Mesenchymal stem cell (in vitro differentiated cells and primary cell): Measurements from ENCODE around the gene MAPK8.
A peak's percentile ranks its signal among the peaks of the same experiment; 100 is the strongest.

Experiments used
- DNase-seq: peaks from one replicate; pipeline ENCODE4 v3.0.0-alpha.2; 2013
- H2AFZ ChIP-seq: one replicate; pipeline ENCODE4 v1.6.1; 2013; ENCODE audit warnings: low read depth, mild to moderate bottlenecking, control low read depth, inconsistent platforms, low read length, moderate library complexity
- H2AK5ac ChIP-seq: 2 replicates; pipeline ENCODE4 v1.6.1; 2013; ENCODE audit warnings: low read length, moderate library complexity, mild to moderate bottlenecking, inconsistent platforms; ENCODE audit not compliant: severe bottlenecking
- H2BK120ac ChIP-seq: one replicate; pipeline ENCODE4 v1.6.1; 2013; ENCODE audit warnings: low read depth, mild to moderate bottlenecking, inconsistent platforms, low read length, moderate library complexity
- H2BK12ac ChIP-seq, 2 experiments: one replicate each; pipeline ENCODE4 v1.6.1; 2013; ENCODE audit warnings: inconsistent platforms in 2 of 2, low read length in 2 of 2, mild to moderate bottlenecking in 2 of 2, moderate library complexity in 2 of 2, control low read depth in 1 of 2
- H2BK15ac ChIP-seq: one replicate; pipeline ENCODE4 v1.6.1; 2013; ENCODE audit warnings: mild to moderate bottlenecking, low read depth, inconsistent platforms; ENCODE audit not compliant: poor library complexity, severe bottlenecking
- H2BK5ac ChIP-seq: 2 replicates; pipeline ENCODE4 v1.6.1; 2013; ENCODE audit warnings: low read depth, mild to moderate bottlenecking, low read length, control low read depth, inconsistent platforms; ENCODE audit not compliant: poor library complexity, severe bottlenecking
- H3K14ac ChIP-seq, 2 experiments: one replicate each; pipeline ENCODE4 v1.6.1; 2013; ENCODE audit warnings: inconsistent platforms in 2 of 2, low read length in 2 of 2, control low read depth in 1 of 2, mild to moderate bottlenecking in 1 of 2, moderate library complexity in 1 of 2
- H3K18ac ChIP-seq, 2 experiments: one replicate each; pipeline ENCODE4 v1.6.1; 2013; ENCODE audit warnings: inconsistent platforms in 2 of 2, low read length in 2 of 2, control low read depth in 1 of 2, low read depth in 1 of 2, mild to moderate bottlenecking in 1 of 2
- H3K23ac ChIP-seq, 2 experiments: one replicate each; pipeline ENCODE4 v1.6.1; 2013; ENCODE audit warnings: inconsistent platforms in 2 of 2, low read length in 2 of 2, mild to moderate bottlenecking in 2 of 2, moderate library complexity in 2 of 2, control low read depth in 1 of 2
- H3K27ac ChIP-seq: 2 replicates; pipeline ENCODE4 v1.5.1; 2013; ENCODE audit warnings: mild to moderate bottlenecking, moderate library complexity, low read length, control low read depth, inconsistent platforms; ENCODE audit not compliant: poor library complexity, severe bottlenecking
- H3K27me3 ChIP-seq, 2 experiments: 2 replicates each; pipeline versions ENCODE4 v1.6.1 to v1.7.0; 2013; ENCODE audit warnings: low read length in 2 of 2, mild to moderate bottlenecking in 2 of 2, moderate library complexity in 2 of 2, control low read depth in 1 of 2, inconsistent platforms in 1 of 2; ENCODE audit not compliant: control insufficient read depth in 1 of 2, insufficient read depth in 1 of 2
- H3K36me3 ChIP-seq, 2 experiments: 2 replicates each; pipeline versions ENCODE4 v1.6.1 to v1.7.0; 2013; ENCODE audit warnings: low read length in 2 of 2, control low read depth in 1 of 2, inconsistent platforms in 1 of 2, low read depth in 1 of 2, mild to moderate bottlenecking in 1 of 2; ENCODE audit not compliant: insufficient read depth in 2 of 2, control insufficient read depth in 1 of 2
- H3K4ac ChIP-seq, 2 experiments: one replicate each; pipeline ENCODE4 v1.6.1; 2013; ENCODE audit warnings: inconsistent platforms in 2 of 2, low read length in 2 of 2, mild to moderate bottlenecking in 2 of 2, moderate library complexity in 2 of 2, control low read depth in 1 of 2, low read depth in 1 of 2
- H3K4me1 ChIP-seq: 2 replicates; pipeline ENCODE4 v1.6.1; 2013; ENCODE audit warnings: low read depth, low read length, control low read depth; ENCODE audit not compliant: control insufficient read depth, insufficient read depth
- H3K4me2 ChIP-seq: 2 replicates; pipeline ENCODE4 v1.6.1; 2013; ENCODE audit warnings: low read length, mild to moderate bottlenecking, inconsistent platforms; ENCODE audit not compliant: poor library complexity, severe bottlenecking
- H3K4me3 ChIP-seq, 2 experiments: 2 replicates each; pipeline versions ENCODE4 v1.5.1 to v1.7.0; 2013; ENCODE audit warnings: low read length in 2 of 2, mild to moderate bottlenecking in 2 of 2, control low read depth in 1 of 2, low read depth in 1 of 2; ENCODE audit not compliant: insufficient read depth in 1 of 2
- H3K79me1 ChIP-seq: replicated peaks from 2 replicates; pipeline ENCODE4 v1.6.1; 2013; ENCODE audit warnings: mild to moderate bottlenecking, control low read depth, low read length, inconsistent platforms; ENCODE audit not compliant: poor library complexity, severe bottlenecking
- H3K9ac ChIP-seq: 2 replicates; pipeline ENCODE4 v1.7.0; 2013; ENCODE audit warnings: mild to moderate bottlenecking, low read length, moderate library complexity
- H3K9me3 ChIP-seq: 2 replicates; pipeline ENCODE4 v1.7.0; 2013; ENCODE audit warnings: mild to moderate bottlenecking, low read length; ENCODE audit not compliant: control insufficient read depth
- H4K8ac ChIP-seq: one replicate; pipeline ENCODE4 v1.6.1; 2013; ENCODE audit warnings: inconsistent platforms, mild to moderate bottlenecking, low read length, moderate library complexity
- H4K91ac ChIP-seq: one replicate; pipeline ENCODE4 v1.6.1; 2013; ENCODE audit warnings: mild to moderate bottlenecking, low read length, inconsistent platforms
- WGBS: methylation state at CpG from one replicate; pipeline ENCODE4 v1.1.7; 2013; ENCODE audit warnings: mixed read lengths; 5-methylcytosine and 5-hydroxymethylcytosine counted together

Gene MAPK8

GRCh38 chr10:48411510-48411909, 105.0 kb downstream of the MAPK8 start:
- Histone ChIP-seq H3K23ac (no peak overlapping the region), H2AFZ (no peak overlapping the region), H4K91ac (no peak overlapping the region), H2AK5ac (no peak overlapping the region), H2BK5ac (no peak overlapping the region), H3K18ac (no peak overlapping the region), H3K4me2 (no peak overlapping the region), H3K4me3 (no peak overlapping the region), H3K9ac (no peak overlapping the region), H3K4me1 (no peaks in the 10 kb centered on the region), H4K8ac (no peak overlapping the region), H3K4ac (no peak overlapping the region), H3K27me3 (no peaks in the 10 kb centered on the region), H2BK15ac (no peak overlapping the region), H2BK12ac (no peak overlapping the region), H3K9me3 (peaks cover 27% of the 10 kb centered on the region), H3K14ac (no peak overlapping the region), H2BK120ac (no peak overlapping the region), H3K79me1 (peaks cover 11% of the 10 kb centered on the region), H3K36me3 (peaks cover 2 to 43% of the 10 kb centered on the region in 2 experiments), H3K27ac (no peak overlapping the region)
- whole genome bisulfite sequencing, result 93% methylated on average over 1 of the region's 2 CpGs
- DNase-seq, result no peak

- Histone ChIP-seq H2BK120ac (no peak overlapping the region), H3K23ac (no peak overlapping the region), H3K9ac (no peak overlapping the region), H3K36me3 (peaks cover 2 to 43% of the 10 kb centered on the region in 2 experiments), H3K18ac (no peak overlapping the region), H4K8ac (no peak overlapping the region), H3K4me1 (no peaks in the 10 kb centered on the region), H3K27me3 (no peaks in the 10 kb centered on the region), H3K4me2 (no peak overlapping the region), H2BK12ac (no peak overlapping the region), H3K9me3 (peaks cover 27% of the 10 kb centered on the region), H2BK15ac (no peak overlapping the region), H3K4ac (no peak overlapping the region), H2BK5ac (no peak overlapping the region), H4K91ac (no peak overlapping the region), H2AK5ac (no peak overlapping the region), H3K4me3 (peak overlapping the region in 1 of 2 experiments; percentile 25), H3K79me1 (peaks cover 11% of the 10 kb centered on the region), H3K27ac (no peak overlapping the region), H3K14ac (no peak overlapping the region), H2AFZ (no peak overlapping the region)
- no peak for DNase-seq
- WGBS, result 98% methylated on average over 2 of the region's 3 CpGs
Measured at GRCh38 chr10:48412081-48412480, 105.6 kb downstream of the MAPK8 start.

GRCh38 chr10:48412933-48413332, 106.5 kb downstream of the MAPK8 start:
- no peak for DNase-seq
- H3K18ac ChIP-seq, result no peak overlapping the region
- no peak overlapping the region for H3K14ac ChIP-seq
- peaks cover 27% of the 10 kb centered on the region for H3K9me3 ChIP-seq
- WGBS, result 100% methylated on average over 3 of the region's 4 CpGs
- no peak overlapping the region for H2AFZ ChIP-seq
- no peak overlapping the region for H3K27ac ChIP-seq
- no peak overlapping the region for H2BK120ac ChIP-seq
- no peak overlapping the region for H2BK15ac ChIP-seq
- no peak overlapping the region for H2AK5ac ChIP-seq
- H3K4me2 ChIP-seq, result no peak overlapping the region
- no peak overlapping the region for H4K8ac ChIP-seq
- no peak overlapping the region for H3K9ac ChIP-seq
- H3K4me1 ChIP-seq, result no peaks in the 10 kb centered on the region
- H3K79me1 ChIP-seq, result peaks cover 13% of the 10 kb centered on the region
- no peak overlapping the region for H3K23ac ChIP-seq
- H4K91ac ChIP-seq, result no peak overlapping the region
- H3K27me3 ChIP-seq, result no peaks in the 10 kb centered on the region
- no peak overlapping the region for H2BK5ac ChIP-seq
- H2BK12ac ChIP-seq, result no peak overlapping the region
- H3K4me3 ChIP-seq, result no peak overlapping the region
- no peak overlapping the region for H3K4ac ChIP-seq
- H3K36me3 ChIP-seq, result peaks cover 2 to 43% of the 10 kb centered on the region in 2 experiments

GRCh38 chr10:48414160-48414559, 107.7 kb downstream of the MAPK8 start:
- H4K91ac ChIP-seq, result no peak overlapping the region
- no peak overlapping the region for H2BK12ac ChIP-seq

More at GRCh38 chr10:48414160-48414559, 107.7 kb downstream of the MAPK8 start:
- no peak overlapping the region for H3K9ac ChIP-seq
- DNase-seq, result no peak
- H3K79me1 ChIP-seq, result peaks cover 10% of the 10 kb centered on the region
- no peaks in the 10 kb centered on the region for H3K27me3 ChIP-seq
- no peak overlapping the region for H2AFZ ChIP-seq
- no peak overlapping the region for H3K27ac ChIP-seq
- no peak overlapping the region for H3K4ac ChIP-seq
- no peak overlapping the region for H3K4me2 ChIP-seq
- no peak overlapping the region for H3K23ac ChIP-seq
- H2BK5ac ChIP-seq, result no peak overlapping the region
- no peak overlapping the region for H2BK120ac ChIP-seq
- no CpG with 5 or more reads among the region's 1 CpG for WGBS
- H2BK15ac ChIP-seq, result no peak overlapping the region
- peaks cover 2 to 40% of the 10 kb centered on the region in 2 experiments for H3K36me3 ChIP-seq
- H3K4me1 ChIP-seq, result no peaks in the 10 kb centered on the region
- H3K14ac ChIP-seq, result no peak overlapping the region
- H3K9me3 ChIP-seq, result peaks cover 27% of the 10 kb centered on the region
- H4K8ac ChIP-seq, result no peak overlapping the region
- no peak overlapping the region for H3K18ac ChIP-seq
- no peak overlapping the region for H3K4me3 ChIP-seq
- H2AK5ac ChIP-seq, result no peak overlapping the region
